Stimulated activated CD4-positive, alpha-beta T cell treated with anti-CD3 and anti-CD28 coated beads, Interleukin-12 subunit alpha, Interleukin-12 subunit beta, amount 100 ng/mL, for 24 hours (primary cell): Measurements from ENCODE around the gene PCGF3.
"Not testable (repeated sequence)": the region's sequence is repeated elsewhere in the genome, so short reads cannot be mapped to it uniquely, and the experiment has no call there.

Experiments
- DNase-seq, 2 experiments: peaks; one replicate each; pipeline ENCODE4 v3.0.0-alpha.2; 2020; ENCODE audit warnings: low read depth in 2 of 2

PCGF3 gene

DNA sequence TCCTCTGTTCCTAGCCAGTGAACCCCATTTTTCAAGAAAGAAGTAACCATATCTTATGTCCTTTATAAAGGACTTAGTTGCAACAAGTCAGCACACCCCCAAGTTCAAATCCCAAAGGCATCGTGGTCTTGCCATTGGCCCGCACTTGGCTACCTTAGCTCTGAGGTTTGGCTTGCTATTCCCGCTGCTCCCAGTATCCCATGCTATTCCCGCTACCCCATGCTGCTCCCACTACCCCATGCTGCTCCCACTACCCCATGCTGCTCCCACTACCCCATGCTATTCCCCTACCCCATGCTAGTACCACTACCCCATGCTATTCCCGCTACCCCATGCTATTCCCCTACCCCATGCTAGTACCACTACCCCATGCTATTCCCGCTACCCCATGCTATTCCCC lies 37.4 kb upstream of the PCGF3 start:
- DNase-seq, result not testable (repeated sequence)

GRCh38 chr4:669806-670559 lies 35.6 kb upstream of the PCGF3 start:
- not testable (repeated sequence) for DNase-seq

DNA sequence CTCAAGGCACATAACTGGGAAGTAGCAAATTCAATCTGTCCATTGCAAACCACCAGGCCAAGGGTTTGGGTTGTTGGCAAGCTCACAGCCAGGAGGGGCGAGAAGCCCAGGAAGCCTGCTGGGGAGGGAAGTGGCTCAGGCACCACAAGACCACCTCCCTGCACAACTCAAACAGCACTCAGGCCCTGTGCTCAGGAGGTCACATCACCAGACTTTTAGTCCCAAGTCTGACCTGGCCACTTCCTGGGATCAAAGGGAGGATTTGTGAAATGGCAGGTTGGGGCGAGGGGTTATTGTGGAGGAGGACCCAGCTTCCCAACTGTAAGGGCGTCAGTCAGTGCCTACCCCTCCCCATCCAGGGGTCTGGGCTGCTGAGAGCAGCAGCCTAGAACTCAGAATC lies 33.9 kb upstream of the PCGF3 start:
- DNase-seq, result no peak

- no peak for DNase-seq
These were observed 32.1 kb upstream of the PCGF3 start for GRCh38 chr4:673349-674091.

GRCh38 chr4:674172-675035 lies 31.2 kb upstream of the PCGF3 start, which contains the start of the genes ATP5ME and MYL5:
Gene ATP5ME (minus strand): TSS chr4:674276. CDS start chr4:674247, 29 bp downstream.
Gene MYL5 (plus strand): TSS chr4:674542. CDS start chr4:678027, 3,485 bp downstream.
- peak; percentile 93 to 97 for DNase-seq

DNA sequence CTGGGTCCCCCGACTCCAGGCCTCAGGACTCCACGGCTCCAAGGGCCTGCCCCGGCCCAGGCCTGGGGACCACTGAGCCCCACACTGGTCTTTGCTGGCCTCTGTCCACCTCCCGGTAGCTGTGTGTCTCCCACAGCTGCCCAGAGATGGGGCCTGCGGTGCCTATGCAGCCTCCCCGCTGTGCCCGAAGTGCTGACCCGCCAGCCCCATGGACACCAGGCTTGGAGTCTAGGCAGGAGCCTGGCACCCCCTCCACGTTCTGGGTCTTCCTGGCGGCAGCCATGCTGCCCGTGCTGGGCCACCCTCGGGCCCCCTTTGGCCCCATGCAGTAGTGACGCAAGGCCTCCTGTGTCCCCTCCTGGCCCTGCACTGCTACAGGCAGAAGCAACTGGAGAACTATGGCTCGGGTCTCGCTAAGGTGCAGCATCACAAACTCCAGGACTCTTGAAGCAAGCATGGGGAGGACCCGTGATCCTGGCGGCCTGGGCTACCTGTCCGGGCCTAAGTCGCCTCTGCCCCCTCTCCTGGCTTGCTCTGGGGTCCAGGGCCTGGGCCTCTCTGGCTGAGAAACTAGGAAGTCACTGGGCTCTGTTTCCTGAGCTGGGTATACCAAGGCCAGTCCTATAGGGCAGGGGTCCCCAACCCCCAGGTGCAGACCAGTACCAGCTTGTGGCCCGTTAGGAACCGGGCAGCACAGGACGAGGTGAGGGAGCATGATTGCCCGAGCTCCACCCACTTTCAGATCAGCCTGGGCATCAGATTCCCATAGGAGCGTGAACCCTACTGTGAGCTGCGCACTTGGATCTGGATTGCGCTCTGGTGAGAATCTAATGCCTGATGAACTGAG lies 30.4 kb upstream of the PCGF3 start:
- DNase-seq, result no peak

- DNase-seq, result no peak
These were observed 29.4 kb upstream of the PCGF3 start for GRCh38 chr4:675980-676870.

DNA sequence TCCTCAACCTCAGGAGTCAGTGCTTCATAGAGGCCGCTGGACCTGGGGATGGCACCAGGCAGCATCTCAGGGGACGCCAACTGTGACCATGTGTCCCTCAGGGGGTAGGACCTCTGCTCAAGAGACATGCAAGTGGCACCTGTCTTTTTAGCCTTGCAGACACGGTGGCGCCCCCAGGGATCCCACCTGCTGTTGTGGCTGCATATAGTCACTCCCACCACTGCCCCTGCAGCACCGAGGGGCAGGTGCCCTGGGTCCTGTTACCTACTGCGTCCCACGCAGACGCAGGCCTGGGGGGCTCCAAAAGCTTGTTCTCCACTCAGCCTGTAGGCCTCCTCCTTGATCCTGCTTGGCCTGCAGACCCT lies 28.8 kb upstream of the PCGF3 start:
- DNase-seq, result no peak

GRCh38 chr4:677431-678293 lies 28.0 kb upstream of the PCGF3 start:
- no peak for DNase-seq

GRCh38 chr4:678331-679103 lies 27.1 kb upstream of the PCGF3 start:
- DNase-seq, result no peak

GRCh38 chr4:679104-679481 lies 26.5 kb upstream of the PCGF3 start:
- DNase-seq, result no peak

DNA sequence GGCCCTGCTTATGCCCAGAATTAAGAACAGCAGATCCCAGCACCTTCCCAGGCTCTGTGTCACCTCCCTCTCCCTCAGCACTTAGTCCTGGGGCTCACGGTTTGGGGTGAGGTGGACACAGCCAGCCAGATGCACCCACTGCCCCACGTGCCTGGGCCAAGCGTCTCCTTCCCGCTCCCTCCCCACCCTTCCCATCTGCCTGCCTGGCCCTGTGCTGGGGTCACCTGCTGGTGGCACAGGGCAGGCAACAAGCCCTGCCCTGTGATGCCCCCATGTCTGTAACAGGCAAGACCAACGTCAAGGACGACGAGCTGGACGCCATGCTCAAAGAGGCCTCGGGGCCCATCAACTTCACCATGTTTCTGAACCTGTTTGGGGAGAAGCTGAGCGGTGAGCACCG lies 26.0 kb upstream of the PCGF3 start:
- DNase-seq, result no peak

DNA sequence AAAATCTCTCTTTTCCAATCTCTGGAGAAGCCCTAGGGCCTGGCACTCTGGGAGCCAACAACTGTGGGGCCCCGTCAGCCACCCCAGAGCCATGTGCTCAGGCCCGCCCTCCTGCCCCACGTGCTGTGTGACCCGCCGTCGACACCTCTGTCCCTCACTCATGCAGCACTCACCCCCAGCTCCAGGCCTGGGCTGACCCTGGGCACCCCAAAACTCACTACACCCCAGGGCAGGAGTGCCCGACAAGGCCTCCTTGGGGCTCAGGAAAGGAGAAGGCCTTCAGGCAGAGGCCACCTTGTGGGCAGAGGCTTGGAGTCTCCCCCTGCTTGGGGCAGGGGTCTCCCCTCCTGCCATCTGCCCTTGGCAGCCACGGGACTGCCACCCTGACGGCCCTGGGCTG lies 25.5 kb upstream of the PCGF3 start:
- no peak for DNase-seq

DNA sequence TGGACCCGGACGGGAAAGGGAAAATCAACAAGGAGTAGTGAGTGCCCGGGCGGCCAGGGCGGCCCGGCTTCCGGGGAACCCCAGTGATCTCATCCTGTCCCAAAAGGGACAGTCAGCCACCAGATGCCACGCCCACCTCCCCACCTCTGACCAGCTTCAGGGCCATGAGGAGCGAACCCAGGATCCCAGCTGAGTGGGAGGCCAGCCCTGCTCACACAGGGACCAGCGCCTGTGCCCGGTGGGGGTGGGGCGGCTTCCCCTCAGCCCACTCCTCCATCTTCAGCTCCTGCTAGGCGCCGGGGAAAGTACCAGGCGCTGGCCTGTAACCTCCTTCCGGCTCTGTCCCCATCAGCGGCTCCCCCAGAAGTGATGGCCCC lies 25.1 kb upstream of the PCGF3 start:
- no peak for DNase-seq

GRCh38 chr4:680928-681645 lies 24.5 kb upstream of the PCGF3 start:
- no peak for DNase-seq

GRCh38 chr4:681736-682451 lies 23.7 kb upstream of the PCGF3 start:
- DNase-seq, result no peak

- no peak for DNase-seq
These were observed 23.0 kb upstream of the PCGF3 start for GRCh38 chr4:682490-683172.
